D721Med (cell line): ENCODE data around the gene MCMBP.

Experiments used
- DNase-seq: peaks from one replicate; pipeline ENCODE4 v3.0.0; 2011; ENCODE audit warnings: low spot score; ENCODE audit not compliant: insufficient read length
- FAIRE-seq: peaks from 2 replicates; lab custom pipeline; 2011; peaks lifted over from hg19 to GRCh38; lab: Jason Lieb, UNC
- CTCF ChIP-seq: IDR thresholded peaks from 2 replicates; pipeline ENCODE4 v1.5.1; 2012; ENCODE audit warnings: mild to moderate bottlenecking, control low read depth; ENCODE audit not compliant: insufficient read depth; ENCODE audit errors: missing control alignments

The MCMBP gene

GRCh38 chr10:119827430-119827829 lies 45.2 kb downstream of the MCMBP start:
- DNase-seq, result no peak

GRCh38 chr10:119826771-119827170 lies 45.9 kb downstream of the MCMBP start:
- TF ChIP-seq CTCF, result no peak
- FAIRE-seq, result no peak

More at GRCh38 chr10:119827430-119827829, 45.2 kb downstream of the MCMBP start:
- TF ChIP-seq CTCF, result no peak
- no peak for FAIRE-seq

DNA sequence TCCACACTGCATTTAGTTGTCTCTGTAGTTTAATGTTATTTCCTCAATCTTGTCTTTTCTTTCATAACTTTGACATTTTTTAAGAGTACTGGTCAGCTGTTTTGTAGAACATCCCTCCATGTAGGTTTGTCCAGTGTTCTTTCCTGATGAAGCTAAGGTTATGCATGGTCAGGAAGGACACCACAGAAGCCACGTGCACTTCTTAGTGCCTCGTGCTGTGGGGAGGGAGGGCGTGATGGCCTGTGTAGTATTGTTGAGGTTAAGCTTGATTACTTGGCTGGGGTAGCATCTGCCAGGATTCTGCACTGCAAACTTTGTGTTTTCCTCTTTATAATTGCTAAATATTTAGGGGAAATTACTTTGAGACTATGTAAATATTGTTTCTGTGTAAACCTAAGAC lies 48.3 kb downstream of the MCMBP start:
- FAIRE-seq, result no peak
- no peak for TF ChIP-seq CTCF
- DNase-seq, result no peak

More at GRCh38 chr10:119826771-119827170, 45.9 kb downstream of the MCMBP start:
- no peak for DNase-seq

GRCh38 chr10:119821182-119821581 lies 51.5 kb downstream of the MCMBP start:
- no peak for FAIRE-seq
- no peak for TF ChIP-seq CTCF
- DNase-seq, result no peak

GRCh38 chr10:119818889-119819270 lies 53.8 kb downstream of the MCMBP start:
- no peak for DNase-seq

DNA sequence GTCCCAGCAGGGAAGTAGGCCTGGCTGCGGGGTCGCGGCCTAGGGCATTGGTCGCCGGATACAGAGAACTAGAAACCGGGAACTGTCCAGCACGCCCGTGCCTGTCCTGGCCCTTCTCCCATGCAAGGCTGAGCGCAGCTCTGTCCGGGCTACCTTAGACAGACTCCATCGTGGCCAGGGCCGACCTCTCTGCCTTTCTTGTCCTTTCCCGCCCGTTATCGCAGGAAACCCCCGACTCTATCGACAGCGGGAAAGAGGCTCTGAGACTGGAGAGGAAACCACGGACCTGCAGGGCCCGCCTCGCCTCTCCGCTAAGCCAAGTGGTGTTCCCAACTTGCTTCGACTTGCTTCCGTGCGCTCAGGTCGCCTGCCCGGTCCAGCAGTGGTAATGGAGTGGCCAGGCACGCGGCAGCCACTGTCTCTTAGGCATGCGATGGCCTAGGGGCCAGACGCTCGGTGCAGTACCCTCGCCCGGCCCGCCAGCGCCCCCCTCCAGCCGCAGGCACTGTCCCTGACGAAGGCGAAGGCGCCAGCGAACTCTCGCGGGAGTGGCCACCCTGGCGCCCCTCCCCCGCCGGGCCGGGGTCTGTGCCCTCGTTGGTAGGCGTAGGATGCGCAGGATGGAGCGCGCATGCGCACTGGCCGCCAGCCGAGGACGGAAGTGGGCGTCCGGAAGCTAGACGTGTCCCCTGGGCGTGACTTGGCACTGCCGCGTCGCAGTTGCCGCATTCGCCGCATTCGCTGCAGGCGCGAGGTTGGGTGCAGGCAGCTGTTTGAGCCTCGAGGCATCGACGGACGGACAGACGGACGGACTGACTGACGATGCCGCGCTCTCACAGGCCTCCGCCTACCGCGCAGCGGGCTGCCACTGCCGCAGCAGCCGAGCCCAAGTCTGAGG lies 54.4 kb downstream of the MCMBP start:
- no peak for TF ChIP-seq CTCF
- DNase-seq, result no peak
- FAIRE-seq, result no peak

More at GRCh38 chr10:119818889-119819270, 53.8 kb downstream of the MCMBP start:
- FAIRE-seq, result no peak
- TF ChIP-seq CTCF, result no peak

GRCh38 chr10:119815671-119816070 lies 57.0 kb downstream of the MCMBP start:
- FAIRE-seq (no peak), DNase-seq (no peak)

More at GRCh38 chr10:119815671-119816070, 57.0 kb downstream of the MCMBP start:
- TF ChIP-seq CTCF, result no peak
